Mucosa of stomach (tissue), 1 donor: ENCODE results near the gene USP30.

Experiments used
- H3K27me3 ChIP-seq: one replicate; pipeline ENCODE4 v1.7.0; 2013; ENCODE audit warnings: mild to moderate bottlenecking, low read length; ENCODE audit not compliant: control insufficient read depth, insufficient read depth
- H3K36me3 ChIP-seq: one replicate; pipeline ENCODE4 v1.7.0; 2013; ENCODE audit warnings: low read length; ENCODE audit not compliant: control insufficient read depth, insufficient read depth
- H3K4me1 ChIP-seq: one replicate; pipeline ENCODE4 v1.7.0; 2013; ENCODE audit warnings: mild to moderate bottlenecking, low read length; ENCODE audit not compliant: control insufficient read depth, insufficient read depth
- H3K4me3 ChIP-seq: one replicate; pipeline ENCODE4 v1.7.0; 2013; ENCODE audit warnings: low read length
- H3K9ac ChIP-seq: one replicate; pipeline ENCODE4 v1.7.0; 2013; ENCODE audit warnings: mild to moderate bottlenecking, low read length, moderate library complexity
- H3K9me3 ChIP-seq: one replicate; pipeline ENCODE4 v1.7.0; 2013; ENCODE audit warnings: mild to moderate bottlenecking, low read length, moderate library complexity; ENCODE audit not compliant: control insufficient read depth
- donor health status: Pancreatic carcinoma.

USP30 gene

DNA sequence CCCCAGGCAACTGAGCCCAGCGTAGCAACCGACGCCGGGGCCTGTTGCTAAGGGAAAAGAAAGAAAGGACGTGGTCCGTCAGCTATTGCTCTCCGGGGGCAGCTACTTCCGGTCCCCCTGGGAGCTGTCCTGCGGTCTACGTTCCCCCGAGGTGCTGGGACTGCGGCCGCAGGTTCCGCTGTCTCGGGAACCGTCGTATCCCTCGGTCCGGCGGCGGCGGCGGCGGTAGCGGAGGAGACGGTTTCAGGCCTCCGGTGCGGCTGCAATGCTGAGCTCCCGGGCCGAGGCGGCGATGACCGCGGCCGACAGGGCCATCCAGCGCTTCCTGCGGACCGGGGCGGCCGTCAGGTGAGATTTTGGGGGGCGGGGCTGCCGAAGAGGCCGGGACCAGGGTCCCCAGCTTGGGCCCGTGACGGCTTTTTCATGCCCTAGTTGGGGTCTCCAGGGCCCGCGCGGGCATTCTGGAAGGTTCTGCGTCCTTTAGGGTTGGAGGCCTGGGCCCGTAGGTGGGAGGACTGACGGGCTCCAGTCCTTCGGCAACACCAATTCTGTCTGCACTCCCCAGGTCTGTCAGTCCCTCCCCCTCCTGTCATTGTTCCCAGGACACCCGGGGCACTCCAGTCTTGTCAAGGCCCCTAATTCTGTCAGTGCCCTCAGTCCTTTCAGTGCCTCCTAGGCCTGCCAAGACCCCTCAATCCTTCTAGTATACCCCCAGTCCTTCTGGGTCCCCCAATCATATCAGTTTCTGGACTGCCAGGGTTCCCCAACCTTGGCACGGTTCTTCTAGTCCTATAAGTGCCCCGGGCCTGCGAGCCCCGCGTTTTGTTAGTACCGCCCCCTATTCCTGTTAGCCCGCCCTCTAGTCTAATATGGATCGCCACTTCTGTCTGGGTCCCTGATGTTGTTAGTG, at the start of gene USP30:
Gene USP30 (plus strand): TSS at position 163 of the 910 bp plus-strand sequence. CDS start 103 bp downstream, at position 266.
- H3K9me3 ChIP-seq = no peaks in the 10 kb centered on the region
- H3K4me3 ChIP-seq = peak within 1 kb of the TSS; percentile 99
- peaks cover 5% of the 10 kb centered on the region for H3K4me1 ChIP-seq
- no peaks in the 10 kb centered on the region for H3K36me3 ChIP-seq
- no peaks in the 10 kb centered on the region for H3K27me3 ChIP-seq
- peak within 1 kb of the TSS; percentile 96 for H3K9ac ChIP-seq

DNA sequence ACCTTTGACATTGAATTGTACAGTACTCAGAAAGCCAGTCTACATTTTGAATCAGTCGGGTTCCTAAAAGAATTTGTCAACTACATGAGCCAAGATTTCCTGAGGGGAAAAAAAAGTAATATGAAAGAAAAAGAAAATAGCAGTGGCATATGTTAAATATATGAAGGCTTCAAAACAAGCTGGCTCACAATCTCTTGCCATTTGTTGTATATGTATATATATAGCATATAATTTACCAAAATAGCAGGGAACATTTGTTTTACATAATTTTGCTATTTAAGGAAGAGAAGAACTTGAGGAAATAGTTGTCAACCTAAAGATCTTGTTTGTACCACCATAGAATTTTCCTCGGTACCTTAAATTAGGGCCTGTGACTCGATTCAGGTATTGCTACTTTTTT, 48.4 kb upstream of the USP30 start:
- H3K9me3 ChIP-seq = no peaks in the 10 kb centered on the region

DNA sequence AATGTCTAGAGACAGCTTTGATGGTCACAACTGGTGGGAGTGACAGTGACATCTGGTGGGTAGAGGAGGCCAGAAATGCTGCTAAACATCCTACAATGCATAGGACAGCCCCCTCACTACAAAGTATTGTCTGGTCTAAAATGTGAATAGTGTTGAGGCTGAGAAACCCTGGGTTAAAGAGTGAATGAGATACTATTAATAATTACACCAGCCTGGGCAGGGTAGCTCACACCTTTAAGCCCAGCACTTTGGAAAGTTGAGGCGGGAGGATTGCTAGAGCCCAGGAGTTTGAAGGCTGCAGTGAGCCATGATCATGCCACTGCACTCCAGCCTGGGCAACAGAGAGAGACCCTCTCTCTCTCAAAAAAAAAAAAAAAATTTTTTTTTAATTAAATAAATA, 42.6 kb upstream of the USP30 start:
- Histone ChIP-seq H3K27me3 (no peaks in the 10 kb centered on the region), H3K9ac (no peak overlapping the region), H3K36me3 (no peaks in the 10 kb centered on the region), H3K4me3 (no peak overlapping the region), H3K4me1 (no peaks in the 10 kb centered on the region), H3K9me3 (no peaks in the 10 kb centered on the region)

More for the DNA sequence above, 48.4 kb upstream of the USP30 start:
- Histone ChIP-seq H3K4me1 (no peaks in the 10 kb centered on the region), H3K36me3 (no peaks in the 10 kb centered on the region), H3K4me3 (no peak overlapping the region), H3K9ac (no peak overlapping the region), H3K27me3 (no peaks in the 10 kb centered on the region)

DNA sequence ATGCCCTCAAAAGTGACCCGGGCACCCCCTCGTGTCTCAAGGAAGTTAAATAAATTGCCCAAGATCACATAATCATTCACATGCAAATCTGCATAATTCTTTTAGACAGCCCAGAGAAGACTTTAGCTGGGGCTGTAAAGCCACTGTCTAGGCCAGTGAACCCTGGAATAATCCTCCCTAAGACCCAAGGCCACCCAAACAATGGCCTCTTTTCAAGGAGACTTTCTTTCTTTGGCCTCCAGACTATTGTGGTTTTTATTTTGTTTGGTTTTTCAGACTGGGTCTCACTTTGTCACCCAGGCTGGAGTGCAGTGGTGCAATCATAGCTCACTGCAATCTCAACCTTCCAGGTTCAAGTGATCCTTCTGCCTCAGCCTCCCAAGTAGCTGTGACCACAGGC, 42.1 kb upstream of the USP30 start:
- Histone ChIP-seq H3K9ac (no peak overlapping the region), H3K9me3 (no peaks in the 10 kb centered on the region), H3K4me1 (no peaks in the 10 kb centered on the region), H3K4me3 (no peak overlapping the region), H3K36me3 (no peaks in the 10 kb centered on the region), H3K27me3 (no peaks in the 10 kb centered on the region)

GRCh38 chr12:109014984-109015765, 37.2 kb upstream of the USP30 start:
- Histone ChIP-seq H3K4me1 (no peaks in the 10 kb centered on the region), H3K4me3 (no peak overlapping the region), H3K9me3 (no peaks in the 10 kb centered on the region), H3K27me3 (peaks cover 4% of the 10 kb centered on the region), H3K9ac (no peak overlapping the region), H3K36me3 (no peaks in the 10 kb centered on the region)

DNA sequence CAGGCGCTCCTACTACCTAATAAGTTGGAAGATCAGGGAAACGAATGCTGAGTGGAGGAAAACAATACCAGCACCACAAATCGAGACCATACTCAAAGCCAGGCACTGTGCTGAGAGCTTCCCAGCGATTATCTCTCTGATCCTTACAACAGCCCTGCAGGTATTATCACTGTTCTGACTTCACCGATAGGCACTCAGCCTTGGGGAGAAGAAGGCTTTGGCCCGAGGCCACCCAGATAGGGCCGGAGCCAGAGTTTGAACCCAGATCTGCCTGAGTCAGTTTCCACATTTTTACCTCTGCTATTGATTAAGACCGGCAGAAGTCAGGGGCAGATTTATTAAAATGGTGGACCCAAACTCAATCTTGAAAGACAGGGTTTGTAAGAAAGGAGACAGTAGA, 36.4 kb upstream of the USP30 start:
- H3K27me3 ChIP-seq = peaks cover 4% of the 10 kb centered on the region
- no peaks in the 10 kb centered on the region for H3K36me3 ChIP-seq
- no peaks in the 10 kb centered on the region for H3K4me1 ChIP-seq
- H3K9me3 ChIP-seq = no peaks in the 10 kb centered on the region
- no peak overlapping the region for H3K4me3 ChIP-seq
- no peak overlapping the region for H3K9ac ChIP-seq

DNA sequence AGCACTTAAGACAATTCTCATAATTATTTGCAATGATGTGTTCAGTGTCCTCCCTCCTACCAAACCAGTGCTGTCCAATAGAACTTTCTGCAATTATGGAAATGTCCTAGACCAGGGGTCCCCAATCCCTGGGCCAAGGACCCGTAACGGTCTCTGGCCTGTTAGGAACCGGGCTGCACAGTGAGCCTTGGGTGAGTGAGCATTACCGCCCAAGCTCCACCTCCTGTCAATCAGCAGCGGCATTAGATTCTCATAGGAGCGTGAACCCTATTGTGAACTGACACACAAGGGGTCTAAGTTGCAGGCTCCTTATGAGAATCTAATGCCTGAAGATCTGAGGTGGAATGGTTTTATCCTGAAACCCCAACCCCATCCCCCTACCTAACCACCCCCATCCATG, 35.4 kb upstream of the USP30 start:
- H3K4me3 ChIP-seq = no peak overlapping the region
- H3K9me3 ChIP-seq = no peaks in the 10 kb centered on the region
- H3K9ac ChIP-seq = no peak overlapping the region
- peaks cover 4% of the 10 kb centered on the region for H3K27me3 ChIP-seq
- no peaks in the 10 kb centered on the region for H3K36me3 ChIP-seq
- H3K4me1 ChIP-seq = no peaks in the 10 kb centered on the region

DNA sequence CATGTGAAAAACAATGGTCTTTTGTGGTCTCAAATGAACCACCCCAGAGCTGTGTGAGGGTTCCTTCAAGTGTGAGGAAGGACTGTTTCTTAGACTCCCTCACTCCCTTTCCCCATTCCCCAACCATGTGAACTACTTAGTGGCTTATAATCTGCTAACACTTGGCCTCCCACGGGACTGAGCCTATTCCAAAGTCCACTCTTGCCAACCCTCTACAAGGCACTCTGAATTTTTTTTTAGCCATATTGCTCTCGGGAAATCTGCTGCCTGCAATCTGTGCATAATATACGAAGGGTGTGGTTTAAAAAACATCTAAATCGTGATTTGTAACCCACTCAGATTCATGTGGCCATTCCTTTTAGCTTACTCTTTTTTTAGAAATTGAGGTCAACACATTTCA, 34.1 kb upstream of the USP30 start:
- no peaks in the 10 kb centered on the region for H3K4me1 ChIP-seq
- H3K9ac ChIP-seq = no peak overlapping the region
- no peaks in the 10 kb centered on the region for H3K36me3 ChIP-seq
- peaks cover 4% of the 10 kb centered on the region for H3K27me3 ChIP-seq
- no peak overlapping the region for H3K4me3 ChIP-seq
- no peaks in the 10 kb centered on the region for H3K9me3 ChIP-seq

DNA sequence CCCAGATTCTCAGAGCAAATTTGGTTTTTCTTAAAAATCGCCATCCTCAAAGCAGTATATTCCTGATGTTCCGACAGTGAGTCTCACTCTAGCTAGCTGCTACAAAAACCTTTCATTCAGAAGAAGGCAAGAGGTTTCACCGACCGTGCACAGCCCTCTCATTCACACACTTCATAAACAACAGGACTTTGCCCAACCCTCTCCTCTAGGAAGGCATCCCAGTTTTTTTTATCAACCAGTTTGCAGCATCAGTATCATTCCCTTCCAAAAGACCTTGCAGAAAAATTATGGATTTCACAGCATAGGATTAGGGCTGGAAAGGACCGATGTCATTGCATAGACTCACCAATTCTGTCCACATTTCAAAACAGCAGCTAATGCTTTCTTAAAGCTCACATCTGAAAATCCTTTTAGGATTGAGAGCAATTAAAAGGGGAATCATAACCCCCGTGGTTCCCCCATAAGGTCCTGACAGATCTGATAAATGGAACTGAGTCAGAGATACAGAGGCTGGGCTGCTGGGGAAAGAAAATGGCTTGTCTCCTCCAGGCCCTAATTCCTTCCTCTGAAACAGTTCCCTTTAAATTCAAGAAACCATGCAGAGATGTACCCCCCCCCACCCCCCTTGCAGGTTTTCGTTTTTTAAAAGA, 32.1 kb upstream of the USP30 start:
- Histone ChIP-seq H3K9ac (no peak overlapping the region), H3K36me3 (no peaks in the 10 kb centered on the region), H3K4me1 (no peaks in the 10 kb centered on the region), H3K4me3 (no peak overlapping the region), H3K9me3 (no peaks in the 10 kb centered on the region), H3K27me3 (peaks cover 4% of the 10 kb centered on the region)

DNA sequence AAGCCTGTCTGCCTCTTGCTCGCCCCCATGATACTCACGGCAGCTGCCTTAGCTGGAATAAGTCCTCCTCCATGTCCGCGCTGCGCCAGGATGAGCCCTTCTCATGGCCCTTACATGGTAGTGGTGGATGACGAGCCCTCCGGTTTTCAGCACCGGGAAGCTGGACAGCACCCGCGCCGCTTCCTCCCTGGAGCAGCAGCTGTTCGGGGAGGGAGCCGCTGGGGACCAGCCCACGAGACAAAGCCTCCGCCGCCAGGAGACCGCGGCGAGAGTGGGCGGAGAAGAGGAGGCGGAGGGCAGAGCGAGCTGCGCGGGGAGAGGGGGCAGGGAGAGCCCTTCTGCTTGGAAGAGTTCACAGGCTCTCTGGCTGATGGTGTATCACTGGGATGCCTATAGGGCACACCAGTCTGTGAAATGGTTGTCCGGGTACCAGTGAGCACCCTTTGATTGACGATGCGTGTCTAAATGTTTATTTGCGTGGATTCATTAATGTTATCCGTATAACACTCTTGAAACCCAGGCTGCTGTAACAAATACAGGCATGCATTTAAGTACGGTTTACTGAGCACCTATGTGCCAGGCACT, 31.5 kb upstream of the USP30 start, which contains the start of gene SVOP:
Gene SVOP (minus strand): TSS at position 273 of the 585 bp plus-strand sequence. CDS start 200 bp downstream, at position 73.
- no peaks in the 10 kb centered on the region for H3K4me1 ChIP-seq
- peaks cover 4% of the 10 kb centered on the region for H3K27me3 ChIP-seq
- H3K9me3 ChIP-seq = no peaks in the 10 kb centered on the region
- no peak within 1 kb of the TSS for H3K4me3 ChIP-seq
- H3K9ac ChIP-seq = no peak within 1 kb of the TSS
- no peaks in the 10 kb centered on the region for H3K36me3 ChIP-seq

- Histone ChIP-seq H3K9ac (no peak overlapping the region), H3K36me3 (no peaks in the 10 kb centered on the region), H3K4me1 (no peaks in the 10 kb centered on the region), H3K9me3 (no peaks in the 10 kb centered on the region), H3K4me3 (no peak overlapping the region), H3K27me3 (no peaks in the 10 kb centered on the region)
These were observed 24.6 kb upstream of the USP30 start for GRCh38 chr12:109027767-109028166.
